Measurements from ENCODE around the gene CNTN3.

The CNTN3 gene

DNA sequence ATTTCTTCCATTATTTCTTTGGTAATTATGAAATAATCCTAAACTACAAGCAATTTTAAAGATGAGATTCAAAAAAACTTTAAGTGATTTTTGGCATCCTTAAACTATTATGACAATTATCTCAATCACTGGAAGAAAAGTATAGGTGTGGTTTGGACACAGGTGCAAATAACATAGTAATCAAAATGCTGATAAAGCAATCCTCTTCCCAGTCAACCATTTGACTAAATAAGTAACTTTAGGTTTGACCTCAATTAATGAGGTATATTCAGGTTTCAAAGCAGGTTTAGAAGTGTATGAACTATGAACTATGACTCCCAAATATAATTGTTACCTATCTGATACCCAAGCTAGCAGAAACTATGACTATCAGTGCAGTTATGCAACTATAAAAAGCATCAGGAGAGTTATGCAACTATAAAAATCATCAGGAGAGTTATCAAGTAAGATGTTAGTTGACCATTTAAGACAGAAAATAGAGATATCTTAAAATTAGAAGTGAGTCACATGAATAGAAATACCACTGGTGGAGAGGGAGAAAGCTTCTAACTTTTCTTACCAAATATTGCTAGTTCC is 8.9 kb upstream of the CNTN3 start:
- TF ChIP-seq GLIS3 (CRISPR knock-in tag; IDR thresholded peaks at IDR 0.05) (no peak), ESRRG (CRISPR knock-in tag; IDR thresholded peaks at IDR 0.05) (no peak), ZNF70 (CRISPR knock-in tag; IDR thresholded peaks at IDR 0.05) (no peak), ZNF8 (CRISPR knock-in tag; IDR thresholded peaks at IDR 0.05) (no peak), ZC3H10 (CRISPR knock-in tag; IDR thresholded peaks at IDR 0.05) (no peak), OSR1 (CRISPR knock-in tag; IDR thresholded peaks at IDR 0.05) (no peak), TCF4 (CRISPR knock-in tag; IDR thresholded peaks at IDR 0.05; ENCODE audit: borderline replicate concordance) (no peak), ZFP3 (CRISPR knock-in tag; IDR thresholded peaks at IDR 0.05) (no peak)
- TF ChIP-seq, protein P1, sequence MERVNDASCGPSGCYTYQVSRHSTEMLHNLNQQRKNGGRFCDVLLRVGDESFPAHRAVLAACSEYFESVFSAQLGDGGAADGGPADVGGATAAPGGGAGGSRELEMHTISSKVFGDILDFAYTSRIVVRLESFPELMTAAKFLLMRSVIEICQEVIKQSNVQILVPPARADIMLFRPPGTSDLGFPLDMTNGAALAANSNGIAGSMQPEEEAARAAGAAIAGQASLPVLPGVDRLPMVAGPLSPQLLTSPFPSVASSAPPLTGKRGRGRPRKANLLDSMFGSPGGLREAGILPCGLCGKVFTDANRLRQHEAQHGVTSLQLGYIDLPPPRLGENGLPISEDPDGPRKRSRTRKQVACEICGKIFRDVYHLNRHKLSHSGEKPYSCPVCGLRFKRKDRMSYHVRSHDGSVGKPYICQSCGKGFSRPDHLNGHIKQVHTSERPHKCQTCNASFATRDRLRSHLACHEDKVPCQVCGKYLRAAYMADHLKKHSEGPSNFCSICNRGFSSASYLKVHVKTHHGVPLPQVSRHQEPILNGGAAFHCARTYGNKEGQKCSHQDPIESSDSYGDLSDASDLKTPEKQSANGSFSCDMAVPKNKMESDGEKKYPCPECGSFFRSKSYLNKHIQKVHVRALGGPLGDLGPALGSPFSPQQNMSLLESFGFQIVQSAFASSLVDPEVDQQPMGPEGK (CRISPR knock-in tag; IDR thresholded peaks at IDR 0.05; ENCODE audit: borderline replicate concordance): no peak
- TF ChIP-seq, protein P2, sequence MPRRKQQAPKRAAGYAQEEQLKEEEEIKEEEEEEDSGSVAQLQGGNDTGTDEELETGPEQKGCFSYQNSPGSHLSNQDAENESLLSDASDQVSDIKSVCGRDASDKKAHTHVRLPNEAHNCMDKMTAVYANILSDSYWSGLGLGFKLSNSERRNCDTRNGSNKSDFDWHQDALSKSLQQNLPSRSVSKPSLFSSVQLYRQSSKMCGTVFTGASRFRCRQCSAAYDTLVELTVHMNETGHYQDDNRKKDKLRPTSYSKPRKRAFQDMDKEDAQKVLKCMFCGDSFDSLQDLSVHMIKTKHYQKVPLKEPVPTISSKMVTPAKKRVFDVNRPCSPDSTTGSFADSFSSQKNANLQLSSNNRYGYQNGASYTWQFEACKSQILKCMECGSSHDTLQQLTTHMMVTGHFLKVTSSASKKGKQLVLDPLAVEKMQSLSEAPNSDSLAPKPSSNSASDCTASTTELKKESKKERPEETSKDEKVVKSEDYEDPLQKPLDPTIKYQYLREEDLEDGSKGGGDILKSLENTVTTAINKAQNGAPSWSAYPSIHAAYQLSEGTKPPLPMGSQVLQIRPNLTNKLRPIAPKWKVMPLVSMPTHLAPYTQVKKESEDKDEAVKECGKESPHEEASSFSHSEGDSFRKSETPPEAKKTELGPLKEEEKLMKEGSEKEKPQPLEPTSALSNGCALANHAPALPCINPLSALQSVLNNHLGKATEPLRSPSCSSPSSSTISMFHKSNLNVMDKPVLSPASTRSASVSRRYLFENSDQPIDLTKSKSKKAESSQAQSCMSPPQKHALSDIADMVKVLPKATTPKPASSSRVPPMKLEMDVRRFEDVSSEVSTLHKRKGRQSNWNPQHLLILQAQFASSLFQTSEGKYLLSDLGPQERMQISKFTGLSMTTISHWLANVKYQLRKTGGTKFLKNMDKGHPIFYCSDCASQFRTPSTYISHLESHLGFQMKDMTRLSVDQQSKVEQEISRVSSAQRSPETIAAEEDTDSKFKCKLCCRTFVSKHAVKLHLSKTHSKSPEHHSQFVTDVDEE (CRISPR knock-in tag; IDR thresholded peaks at IDR 0.05): no peak
- no peak for ATAC-seq

DNA sequence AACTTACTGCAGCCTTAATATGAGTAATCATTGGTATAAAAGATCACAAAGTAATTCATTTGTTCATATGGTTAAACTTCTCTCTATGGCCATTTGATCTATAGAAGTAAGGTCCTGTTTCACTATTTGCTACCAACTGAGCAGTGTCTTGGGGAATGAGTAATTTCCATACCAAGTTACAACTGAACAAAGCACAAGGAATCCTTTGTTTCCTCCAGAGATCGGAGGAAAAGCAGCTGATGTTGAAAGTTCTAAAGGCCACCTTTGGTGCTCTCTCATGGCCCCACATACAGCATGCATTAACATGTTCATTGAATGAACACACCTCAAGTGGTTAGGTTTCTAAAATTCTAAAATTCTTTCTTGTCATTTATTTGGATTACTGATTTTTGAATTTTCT is 7.1 kb upstream of the CNTN3 start:
- ATAC-seq: no peak
- TF ChIP-seq ZNF565 (CRISPR knock-in tag; conservative IDR thresholded peaks at IDR 0.05; ENCODE audit: low read depth) (no peak), OSR1 (CRISPR knock-in tag; IDR thresholded peaks at IDR 0.05) (no peak), BACH2 (CRISPR knock-in tag; IDR thresholded peaks at IDR 0.05; ENCODE audit: borderline replicate concordance) (no peak)

DNA sequence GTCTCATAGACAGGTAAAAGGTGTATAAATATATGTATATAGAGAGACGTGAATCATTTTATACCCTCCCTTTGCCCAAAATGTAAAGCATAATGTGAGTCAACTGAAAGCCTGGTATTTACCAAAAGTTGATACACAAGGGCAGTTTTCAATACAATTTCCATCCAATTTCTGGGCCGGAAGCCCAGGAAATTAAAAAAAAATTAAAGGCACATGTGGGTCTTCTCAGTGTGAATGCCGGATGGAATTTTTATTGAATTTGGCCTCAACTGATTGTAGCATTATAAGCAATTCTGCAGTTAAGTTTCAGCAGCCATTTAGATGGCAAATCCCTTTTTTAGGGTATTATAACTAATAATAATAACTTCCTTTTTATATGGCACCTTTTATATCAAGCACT is 3.3 kb upstream of the CNTN3 start:
- no peak for ATAC-seq

More for the DNA sequence above, 3.3 kb upstream of the CNTN3 start:
- no peak for TF ChIP-seq ZC3H10 (CRISPR knock-in tag; IDR thresholded peaks at IDR 0.05)
- TF ChIP-seq, protein P3, sequence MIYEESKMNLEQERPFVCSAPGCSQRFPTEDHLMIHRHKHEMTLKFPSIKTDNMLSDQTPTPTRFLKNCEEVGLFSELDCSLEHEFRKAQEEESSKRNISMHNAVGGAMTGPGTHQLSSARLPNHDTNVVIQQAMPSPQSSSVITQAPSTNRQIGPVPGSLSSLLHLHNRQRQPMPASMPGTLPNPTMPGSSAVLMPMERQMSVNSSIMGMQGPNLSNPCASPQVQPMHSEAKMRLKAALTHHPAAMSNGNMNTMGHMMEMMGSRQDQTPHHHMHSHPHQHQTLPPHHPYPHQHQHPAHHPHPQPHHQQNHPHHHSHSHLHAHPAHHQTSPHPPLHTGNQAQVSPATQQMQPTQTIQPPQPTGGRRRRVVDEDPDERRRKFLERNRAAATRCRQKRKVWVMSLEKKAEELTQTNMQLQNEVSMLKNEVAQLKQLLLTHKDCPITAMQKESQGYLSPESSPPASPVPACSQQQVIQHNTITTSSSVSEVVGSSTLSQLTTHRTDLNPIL (CRISPR knock-in tag; IDR thresholded peaks at IDR 0.05; ENCODE audit: low read depth): no peak
- TF ChIP-seq, protein P4, sequence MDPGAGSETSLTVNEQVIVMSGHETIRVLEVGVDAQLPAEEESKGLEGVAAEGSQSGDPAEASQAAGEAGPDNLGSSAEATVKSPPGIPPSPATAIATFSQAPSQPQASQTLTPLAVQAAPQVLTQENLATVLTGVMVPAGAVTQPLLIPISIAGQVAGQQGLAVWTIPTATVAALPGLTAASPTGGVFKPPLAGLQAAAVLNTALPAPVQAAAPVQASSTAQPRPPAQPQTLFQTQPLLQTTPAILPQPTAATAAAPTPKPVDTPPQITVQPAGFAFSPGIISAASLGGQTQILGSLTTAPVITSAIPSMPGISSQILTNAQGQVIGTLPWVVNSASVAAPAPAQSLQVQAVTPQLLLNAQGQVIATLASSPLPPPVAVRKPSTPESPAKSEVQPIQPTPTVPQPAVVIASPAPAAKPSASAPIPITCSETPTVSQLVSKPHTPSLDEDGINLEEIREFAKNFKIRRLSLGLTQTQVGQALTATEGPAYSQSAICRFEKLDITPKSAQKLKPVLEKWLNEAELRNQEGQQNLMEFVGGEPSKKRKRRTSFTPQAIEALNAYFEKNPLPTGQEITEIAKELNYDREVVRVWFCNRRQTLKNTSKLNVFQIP (CRISPR knock-in tag; IDR thresholded peaks at IDR 0.05; ENCODE audit: borderline replicate concordance, low read depth): no peak
- TF ChIP-seq ZNF70 (CRISPR knock-in tag; IDR thresholded peaks at IDR 0.05): no peak
- no peak for TF ChIP-seq PPARA (CRISPR knock-in tag; IDR thresholded peaks at IDR 0.05; ENCODE audit: borderline replicate concordance)
- TF ChIP-seq ISL1 (CRISPR knock-in tag; IDR thresholded peaks at IDR 0.05): no peak
- no peak for TF ChIP-seq SNAI2 (CRISPR knock-in tag; IDR thresholded peaks at IDR 0.05)
- no peak for TF ChIP-seq TOX (CRISPR knock-in tag; IDR thresholded peaks at IDR 0.05; ENCODE audit: borderline replicate concordance)
- no peak for TF ChIP-seq ZNF565 (CRISPR knock-in tag; conservative IDR thresholded peaks at IDR 0.05; ENCODE audit: low read depth)
- TF ChIP-seq, protein P1 (CRISPR knock-in tag; IDR thresholded peaks at IDR 0.05; ENCODE audit: borderline replicate concordance): no peak
- no peak for TF ChIP-seq RARB (CRISPR knock-in tag; IDR thresholded peaks at IDR 0.05)
- TF ChIP-seq, protein P5, sequence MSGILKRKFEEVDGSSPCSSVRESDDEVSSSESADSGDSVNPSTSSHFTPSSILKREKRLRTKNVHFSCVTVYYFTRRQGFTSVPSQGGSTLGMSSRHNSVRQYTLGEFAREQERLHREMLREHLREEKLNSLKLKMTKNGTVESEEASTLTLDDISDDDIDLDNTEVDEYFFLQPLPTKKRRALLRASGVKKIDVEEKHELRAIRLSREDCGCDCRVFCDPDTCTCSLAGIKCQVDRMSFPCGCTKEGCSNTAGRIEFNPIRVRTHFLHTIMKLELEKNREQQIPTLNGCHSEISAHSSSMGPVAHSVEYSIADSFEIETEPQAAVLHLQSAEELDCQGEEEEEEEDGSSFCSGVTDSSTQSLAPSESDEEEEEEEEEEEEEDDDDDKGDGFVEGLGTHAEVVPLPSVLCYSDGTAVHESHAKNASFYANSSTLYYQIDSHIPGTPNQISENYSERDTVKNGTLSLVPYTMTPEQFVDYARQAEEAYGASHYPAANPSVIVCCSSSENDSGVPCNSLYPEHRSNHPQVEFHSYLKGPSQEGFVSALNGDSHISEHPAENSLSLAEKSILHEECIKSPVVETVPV (CRISPR knock-in tag; IDR thresholded peaks at IDR 0.05): no peak
- no peak for TF ChIP-seq ZFP3 (CRISPR knock-in tag; IDR thresholded peaks at IDR 0.05)
- TF ChIP-seq ZFP30 (CRISPR knock-in tag; IDR thresholded peaks at IDR 0.05): no peak
- TF ChIP-seq, protein P2 (CRISPR knock-in tag; IDR thresholded peaks at IDR 0.05): no peak
- TF ChIP-seq BACH2 (CRISPR knock-in tag; IDR thresholded peaks at IDR 0.05; ENCODE audit: borderline replicate concordance): no peak

Measured in SK-N-SH treated with all-trans-retinoic acid at 6 μM for 48 hours (cell line).